ENCODE measurements around the gene MCTP2.

DNA sequence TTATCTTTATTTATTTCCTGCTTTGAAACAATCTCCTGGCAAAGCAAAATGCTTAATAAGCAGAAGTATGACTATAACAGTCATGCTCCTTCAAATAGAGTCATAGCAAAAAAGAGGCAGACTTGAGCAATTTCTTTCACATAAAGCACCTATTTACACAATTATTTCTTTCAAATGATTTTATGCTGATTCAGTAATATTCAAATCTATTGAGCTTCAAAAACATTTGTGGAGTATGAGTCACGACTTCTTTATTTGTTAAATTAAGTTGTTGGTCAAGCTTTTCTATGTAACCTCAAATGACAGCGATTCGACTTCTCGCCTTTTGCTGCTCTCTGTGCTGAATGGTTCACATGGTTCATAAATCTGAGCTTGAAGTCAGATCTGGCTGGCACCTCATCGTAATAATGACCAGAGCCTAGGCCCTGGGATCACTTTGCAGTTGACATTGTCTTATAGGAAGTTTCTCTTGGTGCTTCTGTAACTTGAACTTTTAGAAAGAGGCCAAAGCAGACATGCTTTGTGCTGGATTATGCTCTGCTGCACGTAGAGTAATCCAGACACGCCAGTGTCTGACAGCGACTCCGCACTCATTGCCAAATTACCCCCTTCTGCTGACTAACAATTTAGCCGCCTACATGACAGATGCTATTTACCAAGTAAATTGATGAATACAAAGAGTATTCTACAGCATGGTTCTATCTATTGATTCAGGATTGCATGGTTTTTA is 139.0 kb downstream of the MCTP2 start:
- TF ChIP-seq, protein P1, sequence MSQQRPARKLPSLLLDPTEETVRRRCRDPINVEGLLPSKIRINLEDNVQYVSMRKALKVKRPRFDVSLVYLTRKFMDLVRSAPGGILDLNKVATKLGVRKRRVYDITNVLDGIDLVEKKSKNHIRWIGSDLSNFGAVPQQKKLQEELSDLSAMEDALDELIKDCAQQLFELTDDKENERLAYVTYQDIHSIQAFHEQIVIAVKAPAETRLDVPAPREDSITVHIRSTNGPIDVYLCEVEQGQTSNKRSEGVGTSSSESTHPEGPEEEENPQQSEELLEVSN (IDR thresholded peaks at IDR 0.05), result no peak
- no peak for TF ChIP-seq CHD1 (IDR thresholded peaks at IDR 0.05; ENCODE audit: low read depth, low read length)
- TF ChIP-seq POLR2AphosphoS5 (IDR thresholded peaks at IDR 0.05; ENCODE audit: low read depth, low read length), result no peak
